Endometrial microvascular endothelial cells (primary cell): ENCODE measurements around the gene S100PBP. TPM values are rescaled to one million over a fixed set of nuclear protein-coding genes. Genes with fewer than 3 reads are reported as not detected.

Experiments
- in situ Hi-C: cut with HindIII; loops from 2 replicates; pipeline ENCODE4 v1.10.0; 2017; ENCODE audit warnings: low sequenced_read_pairs, low pct_unique_long_range_greater_than_20kb; ENCODE audit errors: inconsistent ontology term
- total RNA-seq: library from RNA; depleted of rRNA; stranded (reverse); fragments of >200 nt; gene quantifications from one replicate; pipeline ENCODE4 v1.2.3, GENCODE V29; 2015; ENCODE audit errors: inconsistent ontology term

S100PBP gene
- total RNA-seq: 28.4 TPM

DNA sequence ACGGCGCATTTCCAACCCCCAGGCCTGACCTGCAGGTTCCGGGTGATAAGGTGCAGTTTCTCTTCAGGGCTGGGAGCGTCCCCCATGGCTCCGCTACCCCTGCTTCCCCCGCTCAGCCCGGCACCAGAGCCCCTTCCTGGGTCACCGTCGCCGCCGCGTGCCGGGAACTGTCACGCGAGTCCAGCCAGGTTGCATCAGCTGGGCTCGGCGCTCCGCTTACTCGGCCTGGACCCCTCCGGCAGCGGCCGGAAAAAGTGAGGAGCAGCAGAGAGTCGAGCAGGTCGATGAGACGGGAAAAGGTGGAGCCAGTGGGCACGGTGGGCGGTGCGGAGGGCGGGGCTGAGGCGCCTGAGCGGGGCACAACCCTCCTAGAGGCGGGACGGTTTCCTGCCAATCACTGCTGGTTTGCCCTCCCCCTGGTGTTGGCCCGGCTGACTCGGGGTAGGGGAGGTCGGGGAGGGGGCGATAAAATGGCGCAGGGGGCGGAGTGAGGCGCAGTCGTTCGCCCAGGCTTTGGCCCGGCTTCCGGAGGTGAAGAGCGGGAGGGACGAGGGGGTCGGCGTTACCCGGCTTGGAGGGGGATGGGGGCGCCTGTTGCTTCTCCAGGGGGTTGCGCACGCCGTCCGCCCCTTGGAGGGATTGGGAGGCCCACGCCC lies at the start of gene S100PBP, which contains the start of gene YARS1:
S100PBP (plus strand) TSS at position 495 of the 656 bp plus-strand sequence. CDS start 8,447 bp downstream, outside the sequence.
YARS1 (minus strand) TSS at position 200 of the 656 bp plus-strand sequence; CDS start at position 86, 114 bp downstream.
- in situ Hi-C loops: no loop called here

DNA sequence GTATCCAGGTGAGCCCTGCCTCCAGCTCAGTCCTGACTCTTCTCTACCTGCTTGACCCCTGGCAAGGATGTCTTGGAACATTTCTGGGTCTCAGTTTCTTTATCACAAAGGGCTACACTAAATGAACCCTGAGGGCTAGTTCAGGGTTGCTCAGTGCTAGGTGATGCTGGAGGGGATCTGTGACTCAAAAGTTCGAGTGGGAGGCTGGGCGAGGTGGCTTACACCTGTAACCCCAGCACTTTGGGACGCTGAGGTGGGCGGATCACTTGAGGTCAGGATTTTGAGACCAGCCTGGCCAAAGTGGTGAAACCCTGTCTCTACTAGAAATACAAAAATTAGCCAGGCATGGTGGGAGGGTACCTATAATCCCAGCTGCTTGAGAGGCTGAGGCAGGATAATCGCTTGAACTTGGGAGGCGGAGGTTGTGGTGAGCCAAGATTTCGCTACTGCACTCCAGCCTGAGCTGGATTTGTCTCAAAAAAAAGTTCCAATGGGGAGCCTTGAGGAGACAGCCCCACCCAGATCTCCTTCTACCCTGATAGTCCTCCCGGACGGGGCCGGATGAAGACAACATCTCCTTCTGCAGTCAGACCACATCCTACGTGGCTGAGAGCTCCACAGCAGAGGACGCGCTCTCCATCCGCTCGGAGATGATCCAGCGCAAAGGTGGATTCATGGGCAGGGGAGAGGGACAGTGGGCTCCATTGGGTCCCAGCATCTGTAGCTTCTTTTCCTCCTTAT lies 49.2 kb upstream of the S100PBP start:
- in situ Hi-C loops: no loop called here

DNA sequence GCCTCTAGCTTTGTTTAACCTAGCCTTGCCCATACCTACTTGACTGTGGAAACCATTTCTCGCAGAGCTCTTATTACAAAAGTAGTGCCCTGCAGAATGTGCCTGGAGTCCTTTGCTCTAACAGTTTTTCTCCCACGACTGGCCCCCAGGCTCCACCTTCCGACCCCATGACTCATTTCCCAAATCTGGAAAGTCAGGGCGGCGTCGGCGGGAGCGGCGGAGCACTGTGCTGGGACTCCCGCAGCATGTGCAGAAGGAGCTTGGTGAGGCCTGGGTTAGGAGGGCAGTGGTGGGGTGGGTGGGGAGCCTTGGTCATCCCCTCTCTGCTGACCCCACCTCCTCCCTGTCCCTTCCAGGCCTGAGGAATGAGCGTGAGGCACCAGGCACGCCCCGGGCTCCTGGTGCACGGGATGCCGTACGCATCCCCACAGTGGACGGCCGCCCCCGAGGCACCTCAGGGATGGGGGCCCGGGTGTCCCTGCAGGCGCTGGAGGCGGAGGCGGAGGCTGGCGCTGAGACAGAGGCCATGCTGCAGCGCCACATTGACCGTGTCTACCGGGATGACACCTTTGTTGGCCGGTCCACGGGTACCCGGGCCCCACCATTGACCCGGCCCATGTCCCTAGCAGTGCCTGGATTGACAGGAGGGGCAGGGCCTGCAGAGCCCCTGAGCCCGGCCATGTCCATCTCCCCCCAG lies 47.8 kb upstream of the S100PBP start:
- in situ Hi-C loops: no loop called here

DNA sequence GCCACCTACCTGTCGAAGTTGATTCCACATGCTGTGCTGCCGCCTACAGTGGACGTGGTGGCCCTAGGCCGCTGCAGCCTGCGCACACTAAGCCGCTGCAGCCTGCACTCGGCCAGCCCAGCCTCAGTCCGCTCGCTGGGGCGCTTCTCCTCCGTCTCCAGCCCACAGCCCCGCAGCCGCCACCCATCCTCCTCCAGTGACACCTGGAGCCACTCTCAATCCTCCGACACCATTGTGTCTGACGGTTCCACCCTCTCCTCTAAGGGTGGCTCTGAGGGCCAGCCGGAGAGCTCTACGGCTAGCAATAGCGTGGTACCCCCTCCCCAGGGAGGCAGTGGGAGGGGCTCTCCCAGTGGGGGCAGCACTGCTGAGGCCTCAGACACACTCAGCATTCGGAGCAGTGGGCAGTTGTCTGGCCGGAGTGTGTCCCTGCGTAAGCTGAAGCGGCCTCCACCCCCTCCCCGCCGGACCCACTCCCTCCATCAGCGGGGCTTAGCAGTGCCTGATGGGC lies 47.2 kb upstream of the S100PBP start:
- in situ Hi-C loops: no loop called here

DNA sequence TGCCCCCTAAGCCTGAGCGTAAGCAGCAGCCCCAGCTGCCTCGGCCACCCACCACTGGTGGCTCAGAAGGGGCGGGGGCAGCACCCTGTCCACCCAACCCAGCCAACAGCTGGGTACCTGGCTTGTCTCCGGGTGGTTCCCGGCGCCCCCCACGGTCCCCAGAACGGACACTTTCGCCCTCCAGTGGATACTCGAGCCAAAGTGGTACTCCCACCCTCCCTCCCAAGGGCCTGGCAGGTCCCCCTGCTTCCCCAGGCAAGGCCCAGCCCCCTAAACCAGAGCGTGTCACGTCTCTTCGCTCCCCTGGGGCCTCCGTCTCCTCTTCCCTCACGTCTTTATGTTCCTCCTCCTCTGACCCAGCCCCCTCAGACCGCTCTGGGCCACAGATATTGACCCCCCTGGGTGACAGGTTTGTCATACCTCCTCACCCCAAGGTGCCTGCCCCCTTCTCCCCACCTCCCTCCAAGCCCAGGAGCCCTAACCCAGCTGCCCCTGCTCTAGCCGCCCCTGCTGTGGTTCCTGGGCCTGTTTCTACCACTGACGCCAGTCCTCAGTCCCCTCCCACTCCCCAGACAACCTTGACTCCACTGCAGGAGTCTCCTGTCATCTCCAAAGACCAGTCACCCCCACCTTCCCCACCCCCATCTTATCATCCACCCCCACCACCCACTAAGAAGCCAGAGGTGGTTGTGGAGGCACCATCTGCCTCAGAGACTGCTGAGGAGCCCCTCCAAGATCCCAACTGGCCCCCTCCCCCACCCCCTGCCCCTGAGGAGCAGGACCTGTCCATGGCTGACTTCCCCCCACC lies 46.5 kb upstream of the S100PBP start:
- in situ Hi-C loops: no loop called here

DNA sequence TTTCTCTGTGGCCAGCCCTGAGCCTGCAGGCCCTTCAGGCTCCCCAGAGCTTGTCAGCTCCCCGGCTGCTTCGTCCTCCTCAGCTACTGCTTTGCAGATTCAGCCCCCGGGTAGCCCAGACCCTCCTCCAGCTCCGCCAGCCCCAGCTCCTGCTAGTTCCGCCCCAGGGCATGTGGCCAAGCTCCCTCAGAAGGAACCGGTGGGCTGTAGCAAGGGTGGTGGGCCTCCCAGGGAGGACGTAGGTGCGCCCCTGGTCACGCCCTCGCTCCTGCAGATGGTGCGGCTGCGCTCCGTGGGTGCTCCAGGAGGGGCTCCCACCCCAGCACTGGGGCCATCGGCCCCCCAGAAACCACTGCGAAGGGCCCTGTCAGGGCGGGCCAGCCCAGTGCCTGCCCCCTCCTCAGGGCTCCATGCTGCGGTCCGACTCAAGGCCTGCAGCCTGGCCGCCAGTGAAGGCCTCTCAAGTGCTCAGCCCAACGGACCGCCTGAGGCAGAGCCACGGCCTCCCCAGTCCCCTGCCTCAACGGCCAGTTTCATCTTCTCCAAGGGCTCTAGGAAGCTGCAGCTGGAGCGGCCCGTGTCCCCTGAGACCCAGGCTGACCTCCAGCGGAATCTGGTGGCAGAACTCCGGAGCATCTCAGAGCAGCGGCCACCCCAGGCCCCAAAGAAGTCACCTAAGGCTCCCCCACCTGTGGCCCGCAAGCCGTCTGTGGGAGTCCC lies 45.7 kb upstream of the S100PBP start:
- in situ Hi-C loops: no loop called here

DNA sequence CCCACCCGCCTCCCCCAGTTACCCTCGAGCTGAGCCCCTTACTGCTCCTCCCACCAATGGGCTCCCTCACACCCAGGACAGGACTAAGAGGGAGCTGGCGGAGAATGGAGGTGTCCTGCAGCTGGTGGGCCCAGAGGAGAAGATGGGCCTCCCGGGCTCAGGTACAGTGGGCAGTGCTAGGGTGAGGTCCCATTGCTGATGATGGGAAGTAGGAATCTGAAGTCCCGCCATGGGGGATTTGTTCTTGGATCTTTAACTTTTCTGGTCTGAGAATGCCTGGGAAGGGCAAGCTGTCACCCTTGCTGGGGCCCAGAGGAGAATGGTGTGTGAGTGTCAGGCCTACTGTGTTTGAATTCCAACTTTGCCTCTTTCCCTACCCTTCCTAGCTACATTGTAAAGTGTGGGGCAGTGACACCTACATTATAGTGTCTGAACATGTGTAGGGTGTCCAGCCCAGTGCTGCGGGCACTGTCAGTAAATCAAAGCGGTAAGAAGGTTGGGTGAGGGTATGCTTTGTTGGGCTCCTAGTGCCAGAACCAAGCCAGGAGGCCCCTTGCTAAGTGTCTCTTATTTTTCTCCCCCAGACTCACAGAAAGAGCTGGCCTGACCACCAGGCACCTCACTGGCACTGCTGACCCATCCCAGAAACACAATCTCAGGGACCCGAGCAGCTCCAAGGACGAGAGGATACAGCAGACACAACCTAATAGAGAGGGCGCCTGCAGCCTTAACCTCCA lies 45.0 kb upstream of the S100PBP start:
- in situ Hi-C loops: no loop called here

DNA sequence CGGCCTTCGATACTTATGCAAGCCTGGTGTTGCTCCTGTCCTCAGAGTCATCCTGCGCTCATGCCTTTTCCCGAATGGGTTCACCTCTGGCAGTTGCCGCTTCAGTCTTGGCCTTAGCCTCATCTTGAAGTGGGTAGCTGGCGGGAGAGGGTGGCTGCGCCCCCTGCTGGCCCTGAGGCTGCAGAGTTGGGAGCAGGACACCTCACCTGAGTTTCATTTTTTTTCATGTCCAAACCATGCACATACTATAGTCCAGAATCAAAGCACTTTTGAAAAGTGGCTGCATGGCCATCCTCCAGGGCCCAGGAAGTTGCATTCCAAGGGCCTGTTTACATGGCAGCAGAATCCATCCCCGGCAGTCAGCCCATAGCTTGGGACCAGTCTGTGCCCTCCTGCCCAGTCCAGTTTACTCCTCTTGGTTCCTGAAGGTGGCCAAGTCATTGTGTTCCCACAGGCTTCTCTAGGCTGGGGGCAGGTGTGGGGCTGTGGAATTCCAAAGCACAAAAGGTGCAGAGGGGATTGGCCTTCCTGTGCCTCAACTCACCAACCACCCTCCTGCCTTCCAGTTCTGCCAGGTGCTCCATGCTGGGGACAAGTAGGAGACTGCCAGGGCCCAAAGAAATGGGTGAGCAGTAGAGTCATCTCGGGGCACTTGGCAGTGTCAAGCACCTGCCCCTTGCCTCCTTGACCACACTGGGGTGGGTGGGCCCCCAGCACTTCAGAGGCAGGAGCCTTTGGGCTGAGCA lies 44.3 kb upstream of the S100PBP start:
- in situ Hi-C loops: no loop called here

DNA sequence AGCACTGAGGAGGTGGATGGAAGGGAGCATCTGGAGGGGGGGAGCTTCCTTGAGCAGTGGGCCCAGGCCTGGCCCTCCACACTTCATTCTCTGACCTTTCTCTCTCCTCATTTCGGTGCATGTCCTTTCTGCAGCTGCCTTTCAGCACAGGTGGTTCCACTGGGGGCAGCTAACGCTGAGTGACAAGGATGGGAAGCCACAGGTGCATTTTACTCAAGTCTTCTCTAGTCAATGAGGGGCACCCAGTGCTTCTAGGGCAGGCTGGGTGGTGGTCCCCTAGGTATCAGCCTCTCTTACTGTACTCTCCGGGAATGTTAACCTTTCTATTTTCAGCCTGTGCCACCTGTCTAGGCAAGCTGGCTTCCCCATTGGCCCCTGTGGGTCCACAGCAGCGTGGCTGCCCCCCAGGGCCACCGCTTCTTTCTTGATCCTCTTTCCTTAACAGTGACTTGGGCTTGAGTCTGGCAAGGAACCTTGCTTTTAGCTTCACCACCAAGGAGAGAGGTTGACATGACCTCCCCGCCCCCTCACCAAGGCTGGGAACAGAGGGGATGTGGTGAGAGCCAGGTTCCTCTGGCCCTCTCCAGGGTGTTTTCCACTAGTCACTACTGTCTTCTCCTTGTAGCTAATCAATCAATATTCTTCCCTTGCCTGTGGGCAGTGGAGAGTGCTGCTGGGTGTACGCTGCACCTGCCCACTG lies 43.5 kb upstream of the S100PBP start:
- in situ Hi-C loops: no loop called here

DNA sequence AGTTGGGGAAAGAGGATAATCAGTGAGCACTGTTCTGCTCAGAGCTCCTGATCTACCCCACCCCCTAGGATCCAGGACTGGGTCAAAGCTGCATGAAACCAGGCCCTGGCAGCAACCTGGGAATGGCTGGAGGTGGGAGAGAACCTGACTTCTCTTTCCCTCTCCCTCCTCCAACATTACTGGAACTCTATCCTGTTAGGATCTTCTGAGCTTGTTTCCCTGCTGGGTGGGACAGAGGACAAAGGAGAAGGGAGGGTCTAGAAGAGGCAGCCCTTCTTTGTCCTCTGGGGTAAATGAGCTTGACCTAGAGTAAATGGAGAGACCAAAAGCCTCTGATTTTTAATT lies 43.0 kb upstream of the S100PBP start:
- in situ Hi-C loops: no loop called here

DNA sequence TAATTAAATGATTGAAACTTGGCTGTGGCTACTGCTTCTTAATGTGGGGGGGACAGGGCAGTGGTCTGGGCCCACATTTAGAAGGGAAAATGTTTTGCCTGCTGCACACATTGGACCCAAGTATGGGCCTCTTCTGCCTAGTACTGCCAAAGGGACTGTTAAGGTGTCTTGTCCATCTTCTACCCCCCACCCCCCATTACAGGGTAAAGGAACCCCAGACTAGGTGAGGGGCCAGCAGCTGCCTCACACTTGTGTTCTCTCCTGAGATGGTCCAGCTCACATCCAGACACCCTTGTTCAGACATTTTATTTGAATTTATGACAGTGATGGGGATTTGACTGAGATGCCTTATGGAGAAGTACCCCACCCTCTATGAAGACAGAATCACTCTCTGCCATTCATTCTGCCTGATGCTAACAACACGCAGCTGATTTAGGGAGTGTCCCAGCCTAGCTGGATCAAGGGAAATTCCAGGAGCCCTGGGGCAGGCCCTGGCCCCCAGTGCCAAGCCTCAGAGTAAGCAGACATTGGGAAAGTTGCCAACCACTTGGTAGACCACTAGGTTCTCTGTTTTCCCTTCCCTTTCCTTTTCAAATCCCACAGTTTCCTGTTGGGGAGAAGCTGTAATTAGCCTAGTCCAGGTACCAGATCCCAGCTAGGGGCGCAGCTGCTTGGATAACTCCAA lies 42.4 kb upstream of the S100PBP start:
- in situ Hi-C loops: no loop called here

DNA sequence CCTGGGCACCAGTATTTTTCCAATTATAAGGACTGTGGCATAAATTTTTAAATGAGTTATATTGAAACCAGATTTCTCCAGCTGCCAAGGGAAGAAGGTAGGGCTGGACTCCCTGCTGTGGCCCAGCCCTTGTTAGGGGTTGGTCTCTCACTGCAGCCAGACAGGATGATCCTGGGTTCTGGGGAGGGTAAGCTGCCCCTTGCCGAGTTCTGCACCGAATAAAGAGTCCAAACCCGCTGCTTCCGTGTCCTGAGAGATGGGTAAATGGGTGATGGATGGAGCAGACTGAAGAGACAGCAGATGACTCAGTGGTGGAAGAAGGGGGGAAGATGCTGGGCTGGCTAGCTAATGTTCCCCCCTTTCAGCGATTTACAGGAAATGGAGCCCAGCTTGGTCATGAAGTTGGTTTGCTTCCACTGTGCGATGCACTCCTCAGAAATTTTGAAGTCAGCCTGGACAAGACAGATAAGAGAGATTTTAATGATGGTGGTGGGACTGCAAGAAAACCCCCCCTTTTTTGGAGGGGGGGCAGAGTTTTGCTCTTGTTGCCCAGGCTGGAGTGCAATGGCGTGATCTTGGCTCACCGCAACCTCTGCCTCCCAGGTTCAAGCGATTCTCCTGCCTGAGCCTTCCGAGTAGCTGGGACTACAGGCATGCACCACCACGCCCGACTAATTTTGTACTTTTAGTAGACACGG lies 41.7 kb upstream of the S100PBP start:
- in situ Hi-C loops: no loop called here

DNA sequence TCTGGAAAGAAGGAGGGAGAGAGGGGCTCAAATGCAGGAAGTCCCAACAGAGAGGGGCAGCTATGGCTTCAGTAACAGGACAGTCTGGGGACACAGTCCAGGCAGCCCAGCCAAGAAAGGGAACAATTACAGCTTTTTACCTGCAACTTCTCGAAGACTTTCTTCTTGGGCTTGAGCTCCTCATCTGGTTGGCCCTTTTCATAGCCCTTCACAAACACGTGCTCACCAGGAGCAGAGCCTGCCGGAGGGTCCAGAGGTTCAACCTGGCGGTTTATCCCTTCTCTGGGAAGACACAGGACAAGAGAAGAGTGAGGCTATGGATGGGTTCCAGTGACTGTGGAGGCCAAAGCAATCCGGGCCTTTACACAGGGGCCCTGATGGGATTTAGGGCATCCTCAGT lies 38.2 kb upstream of the S100PBP start:
- in situ Hi-C loops: no loop called here

DNA sequence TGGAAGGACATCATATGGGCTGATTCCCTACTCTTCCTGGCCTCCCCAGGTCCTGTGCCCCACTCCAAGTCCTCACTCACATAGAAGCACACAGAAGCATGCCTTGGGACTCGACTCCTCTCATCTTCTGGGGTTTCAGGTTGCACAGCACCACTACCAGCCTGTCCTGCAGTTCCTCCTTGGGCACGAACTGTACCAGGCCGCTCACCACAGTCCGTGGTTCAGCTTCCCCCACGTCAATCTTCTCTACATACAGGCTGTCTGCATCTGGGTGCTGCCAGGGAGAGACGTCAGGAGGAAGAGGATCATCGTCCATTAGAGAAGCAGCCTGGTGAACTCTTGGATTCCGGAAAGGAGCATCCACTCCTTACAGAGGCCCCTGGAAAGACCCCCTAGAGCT lies 37.4 kb upstream of the S100PBP start:
- in situ Hi-C loops: no loop called here

DNA sequence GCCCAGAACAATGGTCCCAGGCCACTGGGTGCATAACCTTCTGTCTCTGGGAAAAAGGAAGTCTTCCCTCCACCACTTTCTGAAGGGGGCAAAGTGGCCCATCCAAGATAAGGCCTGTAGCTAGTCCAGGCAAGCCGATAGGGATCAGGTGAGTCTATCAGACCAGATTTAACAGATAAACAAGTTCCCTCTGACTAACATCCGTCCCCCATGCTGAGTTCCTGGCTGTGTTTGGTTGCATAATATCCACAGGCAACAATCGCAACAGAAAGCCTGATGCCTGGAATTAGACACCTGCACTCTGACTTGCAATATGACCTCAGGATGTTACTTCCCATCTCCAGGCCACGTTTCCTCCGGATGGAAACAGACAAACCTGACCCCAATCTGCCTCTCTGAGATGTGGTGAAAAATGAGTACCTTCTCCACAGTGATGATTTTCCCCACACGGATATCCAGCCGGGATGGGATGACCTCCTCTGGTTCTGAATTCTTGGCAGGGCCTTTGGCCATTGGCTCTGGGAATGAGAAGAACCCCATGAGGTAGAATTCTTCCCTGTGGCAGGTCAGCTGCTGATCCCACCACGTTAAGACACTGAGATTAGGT lies 36.7 kb upstream of the S100PBP start:
- in situ Hi-C loops: no loop called here
